Common myeloid progenitor, CD34-positive (primary cell): ENCODE results near the gene RDH13.
A peak's percentile ranks its signal among the peaks of the same experiment; 100 is the strongest.

Source experiments
- CTCF ChIA-PET: fragments of 350-600 bp; sonication (Branson Sonifier 250); formaldehyde crosslinking; loops from one replicate; lab custom pipeline; 2021; ENCODE audit warnings: antibody characterized with exemption; lab: Charles Lee
- POLR2A ChIA-PET: fragments of 350-600 bp; sonication (Branson Sonifier 250); formaldehyde crosslinking; loops from one replicate; lab custom pipeline; 2021; ENCODE audit warnings: antibody characterized with exemption; lab: Charles Lee
- DNase-seq, 3 donors: peaks; one replicate each; pipeline versions ENCODE4 v3.0.0 to v3.0.0-alpha.2; 2013
- H3K27ac ChIP-seq, 2 experiments: 1 replicate in 1 of 2; 2 replicates in 1 of 2; pipeline ENCODE4 v1.7.0; 2013; ENCODE audit warnings: inconsistent platforms in 2 of 2, low read length in 2 of 2, mild to moderate bottlenecking in 2 of 2, low read depth in 1 of 2, moderate library complexity in 1 of 2; ENCODE audit not compliant: severe bottlenecking in 2 of 2, insufficient read depth in 1 of 2, poor library complexity in 1 of 2
- H3K27me3 ChIP-seq, 5 experiments: replicated peaks in 2 of 5; 1 replicate in 3 of 5; 2 replicates in 2 of 5; pipeline versions ENCODE4 v1.6.1 to v1.7.0; 2013; ENCODE audit warnings: low read length in 4 of 5, mild to moderate bottlenecking in 2 of 5, moderate library complexity in 2 of 5, inconsistent platforms in 1 of 5; ENCODE audit not compliant: insufficient read depth in 5 of 5, control insufficient read depth in 4 of 5
- H3K36me3 ChIP-seq, 4 experiments: 1 replicate in 2 of 4; 2 replicates in 2 of 4; pipeline versions ENCODE4 v1.6.1 to v1.7.0; 2013; ENCODE audit warnings: low read length in 3 of 4, control low read depth in 1 of 4, mild to moderate bottlenecking in 1 of 4; ENCODE audit not compliant: control insufficient read depth in 4 of 4, insufficient read depth in 4 of 4
- H3K4me1 ChIP-seq, 4 experiments: 1 replicate in 3 of 4; 2 replicates in 1 of 4; pipeline versions ENCODE4 v1.6.1 to v1.7.1; 2013; ENCODE audit warnings: low read length in 3 of 4, mild to moderate bottlenecking in 3 of 4, control low read depth in 1 of 4, inconsistent platforms in 1 of 4, moderate library complexity in 1 of 4; ENCODE audit not compliant: control insufficient read depth in 4 of 4, insufficient read depth in 4 of 4; ENCODE audit errors: control extremely low read depth in 1 of 4
- H3K4me3 ChIP-seq, 7 experiments: 1 replicate in 4 of 7; 2 replicates in 3 of 7; pipeline versions ENCODE4 v1.5.1 to v1.7.0; 2013; ENCODE audit warnings: mild to moderate bottlenecking in 7 of 7, low read length in 6 of 7, moderate library complexity in 6 of 7, inconsistent platforms in 2 of 7, low read depth in 2 of 7, control low read depth in 1 of 7; ENCODE audit not compliant: insufficient read depth in 4 of 7, control insufficient read depth in 1 of 7; ENCODE audit errors: extremely low read depth in 1 of 7
- H3K9me3 ChIP-seq, 5 experiments: 1 replicate in 4 of 5; 2 replicates in 1 of 5; pipeline versions ENCODE4 v1.6.1 to v1.7.1; 2013; ENCODE audit warnings: low read length in 4 of 5, mild to moderate bottlenecking in 2 of 5, inconsistent platforms in 1 of 5, low read depth in 1 of 5, moderate library complexity in 1 of 5; ENCODE audit not compliant: control insufficient read depth in 4 of 5, insufficient read depth in 2 of 5; ENCODE audit errors: control extremely low read depth in 1 of 5
- WGBS: methylation state at CpG from one replicate; pipeline ENCODE4 v1.1.5; 2013; ENCODE audit not compliant: insufficient coverage; 5-methylcytosine and 5-hydroxymethylcytosine counted together

Gene RDH13

GRCh38 chr19:55058781-55059610 lies 4.0 kb downstream of the RDH13 start:
- WGBS, result 95% methylated on average over 19 of the region's 23 CpGs
- Histone ChIP-seq H3K27ac (no peak overlapping the region), H3K4me1 (peaks cover 0 to 10% (median 8%) of the 10 kb centered on the region in 4 experiments), H3K36me3 (peaks cover 7 to 32% (median 22%) of the 10 kb centered on the region in 4 experiments), H3K4me3 (no peak overlapping the region), H3K27me3 (no peaks in the 10 kb centered on the region), H3K9me3 (no peaks in the 10 kb centered on the region)
- POLR2A ChIA-PET, result no interaction called here
- peak in 2 of 3 donors; percentile 55 to 62 for DNase-seq
- CTCF ChIA-PET, result interaction anchor here (0.5 to 1.8 kb wide), 2 partner anchors 178 to 762 kb away, joined by 3 to 9 read pairs; no protein-coding TSS in a partner anchor

- ChIA-PET POLR2A (no interaction called here), CTCF (interaction anchor here (0.6 kb wide), 1 partner anchor 13 kb away, joined by 3 read pairs; no protein-coding TSS in a partner anchor)
- Histone ChIP-seq H3K4me1 (peaks cover 0 to 3% (median 0%) of the 10 kb centered on the region in 4 experiments), H3K9me3 (no peaks in the 10 kb centered on the region), H3K27ac (no peak overlapping the region), H3K27me3 (no peaks in the 10 kb centered on the region), H3K4me3 (no peak overlapping the region), H3K36me3 (peaks cover 9 to 43% (median 32%) of the 10 kb centered on the region in 4 experiments)
- WGBS, result 100% methylated on average over 2 of the region's 9 CpGs
- DNase-seq, result no peak
Measured at GRCh38 chr19:55056827-55057226, 6.1 kb downstream of the RDH13 start.

GRCh38 chr19:55053735-55054134 lies 9.2 kb downstream of the RDH13 start:
- peaks cover 7 to 52% (median 40%) of the 10 kb centered on the region in 4 experiments for H3K36me3 ChIP-seq
- no peaks in the 10 kb centered on the region for H3K27me3 ChIP-seq
- 100% methylated on average over 7 of the region's 7 CpGs for WGBS
- ChIA-PET CTCF (no interaction called here), POLR2A (no interaction called here)
- H3K4me3 ChIP-seq, result no peak overlapping the region
- no peaks in the 10 kb centered on the region for H3K9me3 ChIP-seq
- no peaks in the 10 kb centered on the region for H3K4me1 ChIP-seq
- H3K27ac ChIP-seq, result no peak overlapping the region
- DNase-seq, result no peak

- Histone ChIP-seq H3K27ac (no peak overlapping the region), H3K36me3 (peaks cover 9 to 62% (median 52%) of the 10 kb centered on the region in 4 experiments), H3K4me3 (no peak overlapping the region), H3K4me1 (no peaks in the 10 kb centered on the region), H3K9me3 (no peaks in the 10 kb centered on the region), H3K27me3 (no peaks in the 10 kb centered on the region)
- DNase-seq, result no peak
- ChIA-PET POLR2A (no interaction called here), CTCF (interaction anchor here (0.6 kb wide), 1 partner anchor 172 kb away, joined by 3 read pairs; no protein-coding TSS in a partner anchor)
- 97% methylated on average over 19 of the region's 25 CpGs for WGBS
Measured at GRCh38 chr19:55050749-55051532, 12.0 kb downstream of the RDH13 start.

GRCh38 chr19:55048446-55048845 lies 14.5 kb downstream of the RDH13 start:
- H3K36me3 ChIP-seq, result peaks cover 7 to 62% (median 54%) of the 10 kb centered on the region in 4 experiments
- POLR2A ChIA-PET, result interaction anchor here (0.6 kb wide), 1 partner anchor 553 kb away, joined by 3 read pairs; no protein-coding TSS in a partner anchor
- WGBS, result 98% methylated on average over 15 of the region's 15 CpGs
- no peak overlapping the region for H3K27ac ChIP-seq
- H3K9me3 ChIP-seq, result no peaks in the 10 kb centered on the region
- H3K27me3 ChIP-seq, result no peaks in the 10 kb centered on the region
- CTCF ChIA-PET, result interaction anchor here (1.5 kb wide), 1 partner anchor 167 kb away, joined by 3 read pairs; no protein-coding TSS in a partner anchor
- no peaks in the 10 kb centered on the region for H3K4me1 ChIP-seq
- DNase-seq, result no peak
- no peak overlapping the region for H3K4me3 ChIP-seq

- WGBS, result 95% methylated on average over 12 of the region's 12 CpGs
- H3K36me3 ChIP-seq, result peaks cover 7 to 62% (median 53%) of the 10 kb centered on the region in 4 experiments
- no peak overlapping the region for H3K27ac ChIP-seq
- H3K4me3 ChIP-seq, result no peak overlapping the region
- H3K27me3 ChIP-seq, result no peaks in the 10 kb centered on the region
- DNase-seq, result no peak
- H3K9me3 ChIP-seq, result no peaks in the 10 kb centered on the region
- peaks cover 0 to 3% (median 1%) of the 10 kb centered on the region in 4 experiments for H3K4me1 ChIP-seq
- ChIA-PET POLR2A (no interaction called here), CTCF (interaction anchor here (1.5 kb wide), 1 partner anchor 167 kb away, joined by 3 read pairs; no protein-coding TSS in a partner anchor)
Measured at GRCh38 chr19:55047951-55048350, 15.0 kb downstream of the RDH13 start.
